GM19463 (cell line): ENCODE measurements around the gene ESPNL.

Experiments used
- ATAC-seq: cut with Tn5 transposase; IDR thresholded peaks from one replicate; pipeline ENCODE4 v1.9.1; 2021; ENCODE audit warnings: mild to moderate bottlenecking, moderate library complexity; ENCODE audit not compliant: unreplicated experiment

ESPNL gene

GRCh38 chr2:238140040-238140439, 39.9 kb downstream of the ESPNL start:
- ATAC-seq = no peak

- no peak for ATAC-seq
Observed at GRCh38 chr2:238140721-238141540, 40.8 kb downstream of the ESPNL start.

GRCh38 chr2:238141541-238142318, 41.6 kb downstream of the ESPNL start:
- ATAC-seq = no peak

GRCh38 chr2:238142382-238143205, 42.5 kb downstream of the ESPNL start:
- no peak for ATAC-seq

- ATAC-seq = no peak
Observed at GRCh38 chr2:238143239-238143951, 43.3 kb downstream of the ESPNL start.

GRCh38 chr2:238144262-238144661, 44.1 kb downstream of the ESPNL start:
- ATAC-seq = no peak

- ATAC-seq = no peak
Observed at GRCh38 chr2:238145046-238145445, 44.9 kb downstream of the ESPNL start.

GRCh38 chr2:238145851-238146250, 45.7 kb downstream of the ESPNL start:
- no peak for ATAC-seq

GRCh38 chr2:238146884-238147544, 46.9 kb downstream of the ESPNL start:
- no peak for ATAC-seq

- ATAC-seq = no peak
Observed at GRCh38 chr2:238148981-238149380, 48.8 kb downstream of the ESPNL start.

- no peak for ATAC-seq
Observed at GRCh38 chr2:238149841-238150572, 49.9 kb downstream of the ESPNL start.

GRCh38 chr2:238150686-238151085, 50.5 kb downstream of the ESPNL start:
- ATAC-seq = no peak

GRCh38 chr2:238151205-238151604, 51.1 kb downstream of the ESPNL start:
- no peak for ATAC-seq

- ATAC-seq = no peak
Observed at GRCh38 chr2:238151628-238152235, 51.6 kb downstream of the ESPNL start.

- no peak for ATAC-seq
Observed at GRCh38 chr2:238152771-238153688, 52.9 kb downstream of the ESPNL start.

- ATAC-seq = no peak
Observed at GRCh38 chr2:238154570-238154969, 54.4 kb downstream of the ESPNL start.

- ATAC-seq = no peak
Observed at GRCh38 chr2:238155051-238155760, 55.1 kb downstream of the ESPNL start.
